ENCODE data around the gene LAD1.
A peak's percentile ranks its signal among the peaks of the same experiment; 100 is the strongest.

Gene LAD1

GRCh38 chr1:201401700-201402099 lies 2.6 kb upstream of the LAD1 start:
- Histone ChIP-seq H3K27me3 (ENCODE audit: low read depth, low read length) (peaks cover 27% of the 10 kb centered on the region), H3K4me1 (ENCODE audit: control insufficient read depth in 1 of 2, insufficient read depth in 2 of 2, low read length in 2 of 2) (peaks cover 6 to 7% of the 10 kb centered on the region in 2 donors), H3K27ac (ENCODE audit: low read length) (no peak overlapping the region), H3K36me3 (ENCODE audit: control insufficient read depth in 1 of 2, insufficient read depth in 2 of 2, low read length in 2 of 2) (no peaks in the 10 kb centered on the region), H3K9me3 (ENCODE audit: control insufficient read depth in 1 of 2, low read length in 2 of 2) (no peaks in the 10 kb centered on the region), H3K4me3 (ENCODE audit: low read depth in 1 of 2, low read length in 2 of 2) (no peak overlapping the region)

- H3K9me3 ChIP-seq (ENCODE audit: control insufficient read depth in 1 of 2, low read length in 2 of 2): no peaks in the 10 kb centered on the region
- H3K4me3 ChIP-seq (ENCODE audit: low read depth in 1 of 2, low read length in 2 of 2): no peak overlapping the region
- no peak overlapping the region for H3K27ac ChIP-seq (ENCODE audit: low read length)
- peaks cover 27% of the 10 kb centered on the region for H3K27me3 ChIP-seq (ENCODE audit: low read depth, low read length)
- peaks cover 6 to 7% of the 10 kb centered on the region in 2 donors for H3K4me1 ChIP-seq (ENCODE audit: control insufficient read depth in 1 of 2, insufficient read depth in 2 of 2, low read length in 2 of 2)
- no peaks in the 10 kb centered on the region for H3K36me3 ChIP-seq (ENCODE audit: control insufficient read depth in 1 of 2, insufficient read depth in 2 of 2, low read length in 2 of 2)
Observed at GRCh38 chr1:201400852-201401230, 1.7 kb upstream of the LAD1 start.

- H3K4me1 ChIP-seq (ENCODE audit: control insufficient read depth in 1 of 2, insufficient read depth in 2 of 2, low read length in 2 of 2): peaks cover 6 to 7% of the 10 kb centered on the region in 2 donors
Observed at GRCh38 chr1:201400212-201400851, 1.2 kb upstream of the LAD1 start.

GRCh38 chr1:201399352-201400126 lies 415 bp upstream of the LAD1 start:
- Histone ChIP-seq H3K27me3 (ENCODE audit: low read depth, low read length) (peaks cover 27% of the 10 kb centered on the region), H3K4me3 (ENCODE audit: low read depth in 1 of 2, low read length in 2 of 2) (peak overlapping the region; percentile 30 to 48), H3K9me3 (ENCODE audit: control insufficient read depth in 1 of 2, low read length in 2 of 2) (no peaks in the 10 kb centered on the region), H3K4me1 (ENCODE audit: control insufficient read depth in 1 of 2, insufficient read depth in 2 of 2, low read length in 2 of 2) (peaks cover 6 to 7% of the 10 kb centered on the region in 2 donors), H3K27ac (ENCODE audit: low read length) (peak overlapping the region; percentile 51), H3K36me3 (ENCODE audit: control insufficient read depth in 1 of 2, insufficient read depth in 2 of 2, low read length in 2 of 2) (no peaks in the 10 kb centered on the region)

More at GRCh38 chr1:201400212-201400851, 1.2 kb upstream of the LAD1 start:
- peaks cover 27% of the 10 kb centered on the region for H3K27me3 ChIP-seq (ENCODE audit: low read depth, low read length)
- peak overlapping the region; percentile 51 for H3K27ac ChIP-seq (ENCODE audit: low read length)
- no peaks in the 10 kb centered on the region for H3K9me3 ChIP-seq (ENCODE audit: control insufficient read depth in 1 of 2, low read length in 2 of 2)
- H3K36me3 ChIP-seq (ENCODE audit: control insufficient read depth in 1 of 2, insufficient read depth in 2 of 2, low read length in 2 of 2): no peaks in the 10 kb centered on the region
- H3K4me3 ChIP-seq (ENCODE audit: low read depth in 1 of 2, low read length in 2 of 2): peak overlapping the region in 1 of 2 donors; percentile 48

GRCh38 chr1:201397675-201398074 lies 1.4 kb downstream of the LAD1 start:
- Histone ChIP-seq H3K27me3 (ENCODE audit: low read depth, low read length) (peaks cover 27% of the 10 kb centered on the region), H3K27ac (ENCODE audit: low read length) (peak overlapping the region; percentile 87), H3K4me1 (ENCODE audit: control insufficient read depth in 1 of 2, insufficient read depth in 2 of 2, low read length in 2 of 2) (peaks cover 0 to 7% of the 10 kb centered on the region in 2 donors), H3K36me3 (ENCODE audit: control insufficient read depth in 1 of 2, insufficient read depth in 2 of 2, low read length in 2 of 2) (no peaks in the 10 kb centered on the region), H3K4me3 (ENCODE audit: low read depth in 1 of 2, low read length in 2 of 2) (peak overlapping the region in 1 of 2 donors; percentile 53), H3K9me3 (ENCODE audit: control insufficient read depth in 1 of 2, low read length in 2 of 2) (no peaks in the 10 kb centered on the region)

- peaks cover 27% of the 10 kb centered on the region for H3K27me3 ChIP-seq (ENCODE audit: low read depth, low read length)
- peak overlapping the region in 1 of 2 donors; percentile 53 for H3K4me3 ChIP-seq (ENCODE audit: low read depth in 1 of 2, low read length in 2 of 2)
- H3K9me3 ChIP-seq (ENCODE audit: control insufficient read depth in 1 of 2, low read length in 2 of 2): no peaks in the 10 kb centered on the region
- H3K36me3 ChIP-seq (ENCODE audit: control insufficient read depth in 1 of 2, insufficient read depth in 2 of 2, low read length in 2 of 2): no peaks in the 10 kb centered on the region
- H3K4me1 ChIP-seq (ENCODE audit: control insufficient read depth in 1 of 2, insufficient read depth in 2 of 2, low read length in 2 of 2): peaks cover 0 to 7% of the 10 kb centered on the region in 2 donors
- H3K27ac ChIP-seq (ENCODE audit: low read length): peak overlapping the region; percentile 87
Observed at GRCh38 chr1:201396861-201397464, 2.2 kb downstream of the LAD1 start.

- no peaks in the 10 kb centered on the region for H3K36me3 ChIP-seq (ENCODE audit: control insufficient read depth in 1 of 2, insufficient read depth in 2 of 2, low read length in 2 of 2)
- H3K4me3 ChIP-seq (ENCODE audit: low read depth in 1 of 2, low read length in 2 of 2): no peak overlapping the region
- peaks cover 0 to 7% of the 10 kb centered on the region in 2 donors for H3K4me1 ChIP-seq (ENCODE audit: control insufficient read depth in 1 of 2, insufficient read depth in 2 of 2, low read length in 2 of 2)
- peak overlapping the region; percentile 64 for H3K27ac ChIP-seq (ENCODE audit: low read length)
- no peaks in the 10 kb centered on the region for H3K9me3 ChIP-seq (ENCODE audit: control insufficient read depth in 1 of 2, low read length in 2 of 2)
- peaks cover 27% of the 10 kb centered on the region for H3K27me3 ChIP-seq (ENCODE audit: low read depth, low read length)
Observed at GRCh38 chr1:201395936-201396335, 3.2 kb downstream of the LAD1 start.

GRCh38 chr1:201394591-201394990 lies 4.5 kb downstream of the LAD1 start:
- H3K36me3 ChIP-seq (ENCODE audit: control insufficient read depth in 1 of 2, insufficient read depth in 2 of 2, low read length in 2 of 2): no peaks in the 10 kb centered on the region
- H3K27ac ChIP-seq (ENCODE audit: low read length): no peak overlapping the region
- no peak overlapping the region for H3K4me3 ChIP-seq (ENCODE audit: low read depth in 1 of 2, low read length in 2 of 2)
- H3K9me3 ChIP-seq (ENCODE audit: control insufficient read depth in 1 of 2, low read length in 2 of 2): no peaks in the 10 kb centered on the region
- H3K4me1 ChIP-seq (ENCODE audit: control insufficient read depth in 1 of 2, insufficient read depth in 2 of 2, low read length in 2 of 2): peaks cover 0 to 6% of the 10 kb centered on the region in 2 donors
- peaks cover 16% of the 10 kb centered on the region for H3K27me3 ChIP-seq (ENCODE audit: low read depth, low read length)

- Histone ChIP-seq H3K9me3 (ENCODE audit: control insufficient read depth in 1 of 2, low read length in 2 of 2) (no peaks in the 10 kb centered on the region), H3K27ac (ENCODE audit: low read length) (no peak overlapping the region), H3K27me3 (ENCODE audit: low read depth, low read length) (peaks cover 3% of the 10 kb centered on the region), H3K4me3 (ENCODE audit: low read depth in 1 of 2, low read length in 2 of 2) (no peak overlapping the region), H3K36me3 (ENCODE audit: control insufficient read depth in 1 of 2, insufficient read depth in 2 of 2, low read length in 2 of 2) (no peaks in the 10 kb centered on the region), H3K4me1 (ENCODE audit: control insufficient read depth in 1 of 2, insufficient read depth in 2 of 2, low read length in 2 of 2) (no peaks in the 10 kb centered on the region)
Observed at GRCh38 chr1:201393076-201393475, 6.0 kb downstream of the LAD1 start.

- Histone ChIP-seq H3K27me3 (ENCODE audit: low read depth, low read length) (no peaks in the 10 kb centered on the region), H3K9me3 (ENCODE audit: control insufficient read depth in 1 of 2, low read length in 2 of 2) (no peaks in the 10 kb centered on the region), H3K27ac (ENCODE audit: low read length) (no peak overlapping the region), H3K4me1 (ENCODE audit: control insufficient read depth in 1 of 2, insufficient read depth in 2 of 2, low read length in 2 of 2) (no peaks in the 10 kb centered on the region), H3K4me3 (ENCODE audit: low read depth in 1 of 2, low read length in 2 of 2) (no peak overlapping the region), H3K36me3 (ENCODE audit: control insufficient read depth in 1 of 2, insufficient read depth in 2 of 2, low read length in 2 of 2) (no peaks in the 10 kb centered on the region)
Observed at GRCh38 chr1:201391651-201392511, 7.2 kb downstream of the LAD1 start.

- Histone ChIP-seq H3K4me1 (ENCODE audit: control insufficient read depth in 1 of 2, insufficient read depth in 2 of 2, low read length in 2 of 2) (no peaks in the 10 kb centered on the region), H3K36me3 (ENCODE audit: control insufficient read depth in 1 of 2, insufficient read depth in 2 of 2, low read length in 2 of 2) (no peaks in the 10 kb centered on the region), H3K27me3 (ENCODE audit: low read depth, low read length) (no peaks in the 10 kb centered on the region), H3K9me3 (ENCODE audit: control insufficient read depth in 1 of 2, low read length in 2 of 2) (no peaks in the 10 kb centered on the region), H3K4me3 (ENCODE audit: low read depth in 1 of 2, low read length in 2 of 2) (no peak overlapping the region), H3K27ac (ENCODE audit: low read length) (no peak overlapping the region)
Observed at GRCh38 chr1:201391225-201391624, 7.9 kb downstream of the LAD1 start.
